ENCODE results near the gene FGD2. TPM values are rescaled to one million over a fixed set of nuclear protein-coding genes. Genes with fewer than 3 reads are reported as not detected.

Gene FGD2
- total RNA-seq, 1 donor from 2014 or later = not detected

DNA sequence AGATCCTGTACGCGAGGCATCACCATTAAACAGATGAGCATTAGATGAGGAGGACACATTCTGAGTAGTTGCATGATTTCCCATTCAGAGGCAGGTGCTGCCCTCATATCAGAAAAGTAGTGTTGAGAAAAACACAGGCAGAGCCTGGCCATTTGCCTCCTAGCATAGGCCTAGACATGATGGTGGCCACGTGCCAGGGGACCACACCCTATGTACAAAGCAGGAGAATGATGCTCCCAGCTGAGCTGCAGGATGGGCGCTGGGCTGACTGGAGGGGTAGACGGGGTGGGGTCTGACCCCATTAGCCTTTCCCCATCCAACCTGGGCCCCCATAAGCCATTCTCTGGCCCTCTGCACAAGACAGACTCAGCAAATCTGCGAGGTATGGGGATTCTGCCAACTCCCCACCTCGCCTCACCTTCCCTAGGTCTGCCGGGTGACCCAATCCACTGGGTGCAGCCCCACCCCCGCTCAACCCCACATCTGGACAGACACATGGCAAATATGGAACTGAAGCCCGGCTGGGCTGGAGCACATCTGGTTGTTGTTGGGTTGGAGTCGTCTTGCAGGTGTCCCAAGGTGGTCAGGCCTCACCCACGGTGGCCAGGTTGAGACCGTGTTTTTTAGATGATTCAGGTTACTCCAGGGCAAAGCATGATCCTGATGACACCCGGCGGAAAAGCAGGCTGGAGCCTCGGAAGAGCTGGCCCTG, 37.0 kb upstream of the FGD2 start:
- H3K27ac Mint-ChIP-seq (ENCODE audit: unreplicated experiment) = no peak overlapping the region
- H3K9me3 Mint-ChIP-seq (ENCODE audit: unreplicated experiment) = no peaks in the 10 kb centered on the region
- no peak overlapping the region for H3K4me3 Mint-ChIP-seq (ENCODE audit: unreplicated experiment)
- H3K36me3 Mint-ChIP-seq (ENCODE audit: unreplicated experiment) = peaks cover 41% of the 10 kb centered on the region
- TF ChIP-seq, protein P1, sequence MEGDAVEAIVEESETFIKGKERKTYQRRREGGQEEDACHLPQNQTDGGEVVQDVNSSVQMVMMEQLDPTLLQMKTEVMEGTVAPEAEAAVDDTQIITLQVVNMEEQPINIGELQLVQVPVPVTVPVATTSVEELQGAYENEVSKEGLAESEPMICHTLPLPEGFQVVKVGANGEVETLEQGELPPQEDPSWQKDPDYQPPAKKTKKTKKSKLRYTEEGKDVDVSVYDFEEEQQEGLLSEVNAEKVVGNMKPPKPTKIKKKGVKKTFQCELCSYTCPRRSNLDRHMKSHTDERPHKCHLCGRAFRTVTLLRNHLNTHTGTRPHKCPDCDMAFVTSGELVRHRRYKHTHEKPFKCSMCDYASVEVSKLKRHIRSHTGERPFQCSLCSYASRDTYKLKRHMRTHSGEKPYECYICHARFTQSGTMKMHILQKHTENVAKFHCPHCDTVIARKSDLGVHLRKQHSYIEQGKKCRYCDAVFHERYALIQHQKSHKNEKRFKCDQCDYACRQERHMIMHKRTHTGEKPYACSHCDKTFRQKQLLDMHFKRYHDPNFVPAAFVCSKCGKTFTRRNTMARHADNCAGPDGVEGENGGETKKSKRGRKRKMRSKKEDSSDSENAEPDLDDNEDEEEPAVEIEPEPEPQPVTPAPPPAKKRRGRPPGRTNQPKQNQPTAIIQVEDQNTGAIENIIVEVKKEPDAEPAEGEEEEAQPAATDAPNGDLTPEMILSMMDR (IDR thresholded peaks at IDR 0.05) = no peak
- H3K4me1 Mint-ChIP-seq (ENCODE audit: unreplicated experiment) = peaks cover 9% of the 10 kb centered on the region
- DNase-seq (ENCODE audit: extremely low spot score, unreplicated experiment) = no peak
- H3K27me3 Mint-ChIP-seq (ENCODE audit: unreplicated experiment) = no peaks in the 10 kb centered on the region

DNA sequence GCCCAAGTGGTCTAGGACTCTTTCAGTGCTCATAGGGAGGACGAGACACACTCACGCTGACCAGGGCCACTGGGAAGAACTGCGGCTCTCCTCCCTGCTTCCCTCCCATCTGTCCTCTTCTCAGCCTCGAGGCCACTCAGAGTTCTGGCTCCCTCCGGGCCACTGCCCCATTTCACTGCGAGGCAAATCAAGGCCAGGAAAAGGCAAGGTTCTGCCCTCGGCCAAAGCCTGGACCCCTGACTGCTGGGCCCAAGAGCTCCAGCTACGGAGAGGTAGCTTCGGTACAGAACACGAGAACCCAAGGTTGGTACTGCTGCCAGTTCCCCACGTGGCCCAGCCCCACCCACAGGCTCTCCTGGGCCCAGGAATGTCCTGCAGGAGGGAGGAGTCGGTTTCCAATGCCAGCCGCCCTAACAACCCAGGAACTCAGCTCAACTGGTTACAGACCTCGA, 36.2 kb upstream of the FGD2 start:
- TF ChIP-seq, protein P1 (IDR thresholded peaks at IDR 0.05) = no peak
- no peaks in the 10 kb centered on the region for H3K9me3 Mint-ChIP-seq (ENCODE audit: unreplicated experiment)
- DNase-seq (ENCODE audit: extremely low spot score, unreplicated experiment) = no peak
- no peak overlapping the region for H3K27ac Mint-ChIP-seq (ENCODE audit: unreplicated experiment)
- H3K4me3 Mint-ChIP-seq (ENCODE audit: unreplicated experiment) = no peak overlapping the region
- peaks cover 49% of the 10 kb centered on the region for H3K36me3 Mint-ChIP-seq (ENCODE audit: unreplicated experiment)
- H3K27me3 Mint-ChIP-seq (ENCODE audit: unreplicated experiment) = no peaks in the 10 kb centered on the region
- H3K4me1 Mint-ChIP-seq (ENCODE audit: unreplicated experiment) = peaks cover 6% of the 10 kb centered on the region

DNA sequence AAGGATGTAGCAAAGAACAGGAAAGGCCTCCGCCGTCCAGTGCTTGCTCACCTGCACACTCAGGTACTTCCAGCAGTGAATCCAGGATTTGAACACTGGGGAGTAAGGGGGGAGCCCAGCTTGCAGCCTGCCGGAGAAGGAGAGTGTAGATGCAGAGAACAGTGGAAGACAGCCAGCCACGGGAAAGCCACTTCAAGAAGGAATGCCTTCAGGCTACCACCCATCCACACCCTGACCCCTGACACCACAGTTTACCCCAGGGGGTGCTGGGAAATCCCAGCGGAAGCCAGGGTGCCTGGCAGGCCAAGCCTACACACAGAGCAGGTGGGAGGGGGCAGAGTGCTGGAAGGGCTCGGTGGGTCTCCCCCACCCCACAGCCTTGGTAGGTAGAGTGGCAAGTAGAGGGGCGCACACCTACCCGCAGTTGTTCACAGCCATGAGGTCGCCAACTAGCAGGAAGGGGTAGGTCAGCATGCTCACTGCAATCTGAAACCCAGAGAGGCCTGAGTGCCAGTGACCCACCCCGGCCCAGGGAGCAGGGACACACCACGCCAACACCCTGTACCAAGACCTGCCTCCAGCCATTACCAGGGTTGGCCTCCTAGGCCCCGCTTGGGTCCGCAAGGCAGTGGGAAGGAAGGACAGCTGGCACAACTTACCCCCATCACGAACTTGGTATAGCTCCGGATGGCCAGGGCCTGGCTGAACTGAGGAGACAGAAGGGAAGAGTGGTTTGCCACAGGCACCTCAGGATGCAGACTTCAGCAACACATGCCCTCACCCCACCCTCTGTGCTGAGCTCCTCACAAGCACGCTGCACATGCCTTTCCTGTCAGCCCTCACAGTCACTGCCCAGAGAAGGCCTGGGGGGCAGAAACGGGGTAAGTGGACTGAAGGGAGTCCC, 35.2 kb upstream of the FGD2 start:
- TF ChIP-seq, protein P1 (IDR thresholded peaks at IDR 0.05) = no peak
- no peaks in the 10 kb centered on the region for H3K27me3 Mint-ChIP-seq (ENCODE audit: unreplicated experiment)
- no peak overlapping the region for H3K27ac Mint-ChIP-seq (ENCODE audit: unreplicated experiment)
- no peak for DNase-seq (ENCODE audit: extremely low spot score, unreplicated experiment)
- peaks cover 6% of the 10 kb centered on the region for H3K4me1 Mint-ChIP-seq (ENCODE audit: unreplicated experiment)
- H3K9me3 Mint-ChIP-seq (ENCODE audit: unreplicated experiment) = no peaks in the 10 kb centered on the region
- no peak overlapping the region for H3K4me3 Mint-ChIP-seq (ENCODE audit: unreplicated experiment)
- H3K36me3 Mint-ChIP-seq (ENCODE audit: unreplicated experiment) = peaks cover 56% of the 10 kb centered on the region

DNA sequence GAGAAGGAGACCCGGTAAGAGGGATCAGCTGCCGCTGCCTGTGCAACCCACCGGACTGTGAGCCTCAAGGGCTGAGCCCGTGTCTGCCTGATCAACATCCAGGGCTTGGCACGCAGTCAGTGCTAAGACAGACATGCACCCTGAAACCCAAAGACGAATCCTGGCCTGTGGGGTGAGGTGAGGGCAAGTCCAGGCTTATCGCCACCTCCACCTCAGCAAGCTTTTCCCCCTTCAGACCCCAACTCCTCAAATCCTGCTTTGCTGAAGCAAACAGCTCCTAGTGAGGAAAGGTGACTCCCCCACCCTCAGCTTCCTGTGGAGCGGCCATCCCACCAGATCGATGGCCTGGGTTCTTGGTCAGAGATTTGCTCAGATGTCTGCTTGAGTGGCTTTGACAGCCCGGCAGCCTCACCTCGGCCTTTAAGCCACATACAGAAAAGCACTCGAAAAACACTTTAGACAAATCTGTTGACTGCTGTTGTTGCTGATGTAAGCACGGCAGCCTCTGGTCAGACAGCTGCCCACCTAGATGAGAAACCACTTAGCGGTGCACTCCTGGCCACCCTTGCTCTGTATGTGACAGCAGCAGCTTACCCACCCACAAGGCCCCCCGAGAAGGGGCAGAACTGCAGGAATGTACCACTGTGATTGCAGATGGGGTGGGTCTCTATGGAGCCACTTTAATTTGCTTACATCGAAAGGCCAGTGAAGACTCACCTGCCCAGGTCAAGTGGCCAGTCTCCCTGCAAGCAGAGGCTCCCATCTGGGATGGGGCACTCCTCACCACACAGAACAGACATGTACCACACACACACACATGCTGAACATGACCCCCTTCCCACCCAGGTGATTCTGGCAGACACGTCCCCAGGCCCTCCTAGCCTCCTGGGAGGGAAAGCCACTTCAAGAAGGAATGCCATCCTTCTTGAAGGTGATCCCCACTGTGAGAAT, 34.3 kb upstream of the FGD2 start:
- H3K4me3 Mint-ChIP-seq (ENCODE audit: unreplicated experiment) = no peak overlapping the region
- DNase-seq (ENCODE audit: extremely low spot score, unreplicated experiment) = no peak
- H3K27ac Mint-ChIP-seq (ENCODE audit: unreplicated experiment) = no peak overlapping the region
- no peaks in the 10 kb centered on the region for H3K27me3 Mint-ChIP-seq (ENCODE audit: unreplicated experiment)
- peaks cover 63% of the 10 kb centered on the region for H3K36me3 Mint-ChIP-seq (ENCODE audit: unreplicated experiment)
- TF ChIP-seq, protein P1 (IDR thresholded peaks at IDR 0.05) = no peak
- H3K9me3 Mint-ChIP-seq (ENCODE audit: unreplicated experiment) = no peaks in the 10 kb centered on the region
- H3K4me1 Mint-ChIP-seq (ENCODE audit: unreplicated experiment) = peaks cover 6% of the 10 kb centered on the region

Data from osteocyte (in vitro differentiated cells).